Measurements from ENCODE around the gene RYR3.
"Not testable (repeated sequence)": the region's sequence is repeated elsewhere in the genome, so short reads cannot be mapped to it uniquely, and the experiment has no call there.

Gene RYR3

GRCh38 chr15:33516563-33516962 is 205.8 kb downstream of the RYR3 start:
- DNase-seq (ENCODE audit: low read depth) = no peak

- DNase-seq (ENCODE audit: low read depth) = no peak
These were observed 207.2 kb downstream of the RYR3 start for GRCh38 chr15:33517944-33518343.

- no peak for DNase-seq (ENCODE audit: low read depth)
These were observed 207.7 kb downstream of the RYR3 start for GRCh38 chr15:33518421-33518820.

- no peak for DNase-seq (ENCODE audit: low read depth)
These were observed 213.5 kb downstream of the RYR3 start for GRCh38 chr15:33524274-33524673.

- no peak for DNase-seq (ENCODE audit: low read depth)
These were observed 215.8 kb downstream of the RYR3 start for GRCh38 chr15:33526532-33526931.

GRCh38 chr15:33533197-33533596 is 222.4 kb downstream of the RYR3 start:
- DNase-seq (ENCODE audit: low read depth) = no peak

- no peak for DNase-seq (ENCODE audit: low read depth)
These were observed 223.9 kb downstream of the RYR3 start for GRCh38 chr15:33534642-33535041.

- no peak for DNase-seq (ENCODE audit: low read depth)
These were observed 224.4 kb downstream of the RYR3 start for GRCh38 chr15:33535135-33535534.

GRCh38 chr15:33539825-33540573 is 229.2 kb downstream of the RYR3 start:
- no peak for DNase-seq (ENCODE audit: low read depth)

GRCh38 chr15:33543957-33544356 is 233.2 kb downstream of the RYR3 start:
- no peak for DNase-seq (ENCODE audit: low read depth)

GRCh38 chr15:33545866-33546265 is 235.1 kb downstream of the RYR3 start:
- no peak for DNase-seq (ENCODE audit: low read depth)

GRCh38 chr15:33547876-33548275 is 237.1 kb downstream of the RYR3 start:
- no peak for DNase-seq (ENCODE audit: low read depth)

- no peak for DNase-seq (ENCODE audit: low read depth)
These were observed 241.1 kb downstream of the RYR3 start for GRCh38 chr15:33551860-33552259.

GRCh38 chr15:33553157-33553556 is 242.4 kb downstream of the RYR3 start:
- DNase-seq (ENCODE audit: low read depth) = no peak

- no peak for DNase-seq (ENCODE audit: low read depth)
These were observed 248.6 kb downstream of the RYR3 start for GRCh38 chr15:33559207-33559890.

- no peak for DNase-seq (ENCODE audit: low read depth)
These were observed 250.6 kb downstream of the RYR3 start for GRCh38 chr15:33561407-33561806.

- DNase-seq (ENCODE audit: low read depth) = no peak
These were observed 251.2 kb downstream of the RYR3 start for GRCh38 chr15:33561967-33562366.

- no peak for DNase-seq (ENCODE audit: low read depth)
These were observed 254.3 kb downstream of the RYR3 start for GRCh38 chr15:33565094-33565493.

GRCh38 chr15:33567652-33568051 is 256.9 kb downstream of the RYR3 start:
- DNase-seq (ENCODE audit: low read depth) = no peak

GRCh38 chr15:33569036-33569435 is 258.3 kb downstream of the RYR3 start:
- DNase-seq (ENCODE audit: low read depth) = no peak

- DNase-seq (ENCODE audit: low read depth) = not testable (repeated sequence)
These were observed 267.1 kb downstream of the RYR3 start for GRCh38 chr15:33577911-33578310.

GRCh38 chr15:33580526-33580925 is 269.8 kb downstream of the RYR3 start:
- DNase-seq (ENCODE audit: low read depth) = no peak

- no peak for DNase-seq (ENCODE audit: low read depth)
These were observed 270.3 kb downstream of the RYR3 start for GRCh38 chr15:33581032-33581431.

- no peak for DNase-seq (ENCODE audit: low read depth)
These were observed 274.0 kb downstream of the RYR3 start for GRCh38 chr15:33584797-33585196.

Data from stimulated activated CD8-positive, alpha-beta memory T cell treated with anti-CD3 and anti-CD28 coated beads, Interleukin-15, amount 100 ng/mL, for 24 hours (primary cell).